NK-92 (cell line): ENCODE measurements around the gene ZNF682.
"Not testable (repeated sequence)": the region's sequence is repeated elsewhere in the genome, so short reads cannot be mapped to it uniquely, and the experiment has no call there.

ENCODE experiments used
- DNase-seq: peaks from one replicate; lab custom pipeline; 2025; ENCODE audit not compliant: unreplicated experiment; lab: John Stamatoyannopoulos, UW

Gene ZNF682

GRCh38 chr19:20005741-20006140 is 33.6 kb downstream of the ZNF682 start:
- no peak for DNase-seq

GRCh38 chr19:19997656-19998268 is 41.5 kb downstream of the ZNF682 start:
- DNase-seq: no peak

GRCh38 chr19:19966862-19967261 is 72.4 kb downstream of the ZNF682 start:
- DNase-seq: no peak

DNA sequence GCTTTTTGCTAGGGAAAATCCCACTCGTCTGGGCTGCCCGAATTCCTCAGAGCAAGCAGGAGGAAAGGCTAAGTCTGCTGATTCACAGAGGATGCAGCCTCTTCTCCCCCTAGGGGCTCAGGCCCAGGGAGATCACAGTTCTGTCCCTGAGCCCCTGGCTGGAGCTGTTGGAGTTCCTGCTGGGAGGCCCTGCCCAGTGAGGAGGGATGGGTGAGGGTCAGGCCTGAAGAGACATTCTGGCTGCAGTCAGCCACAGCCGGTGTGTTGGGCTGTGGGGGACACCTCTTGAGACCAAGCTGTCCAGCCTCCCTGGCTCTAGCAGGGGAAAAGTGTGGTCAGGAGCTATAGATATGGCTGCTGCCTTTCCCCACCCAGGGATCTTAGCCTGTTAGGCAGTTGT is 73.2 kb downstream of the ZNF682 start:
- not testable (repeated sequence) for DNase-seq

- no peak for DNase-seq
Observed at GRCh38 chr19:19964416-19964815, 74.9 kb downstream of the ZNF682 start.

DNA sequence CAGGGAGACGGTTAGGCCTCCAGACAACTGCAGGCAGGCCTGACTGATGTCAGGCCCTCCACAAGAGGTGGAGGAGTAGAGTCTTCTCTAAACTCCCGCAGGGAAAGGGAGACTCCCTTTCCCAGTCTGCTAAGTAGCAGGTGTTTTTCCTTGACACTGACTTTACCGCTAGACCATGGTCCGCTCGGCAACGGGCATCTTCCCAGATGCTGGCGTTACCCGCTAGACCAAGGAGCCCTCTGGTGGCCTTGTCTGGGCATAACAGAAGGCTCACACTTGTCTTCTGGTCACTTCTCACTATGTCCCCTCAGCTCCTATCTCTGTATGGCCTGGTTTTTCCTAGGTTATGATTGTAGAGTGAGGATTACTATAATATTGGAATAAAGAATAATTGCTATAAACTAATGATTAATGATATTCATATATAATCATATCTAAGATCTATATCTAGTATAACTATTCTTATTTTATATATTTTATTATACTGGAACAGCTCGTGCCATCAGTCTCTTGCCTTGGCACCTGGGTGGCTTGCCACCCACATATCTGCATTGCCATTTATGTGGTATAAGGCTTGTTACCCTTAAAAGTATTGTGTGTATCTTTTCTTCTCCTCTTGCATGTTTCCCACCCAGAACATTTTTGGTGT is 80.0 kb downstream of the ZNF682 start:
- DNase-seq: not testable (repeated sequence)

- not testable (repeated sequence) for DNase-seq
Observed at GRCh38 chr19:19957766-19958165, 81.5 kb downstream of the ZNF682 start.

GRCh38 chr19:19956434-19957075 is 82.8 kb downstream of the ZNF682 start:
- DNase-seq: no peak

GRCh38 chr19:19955208-19955607 is 84.1 kb downstream of the ZNF682 start:
- no peak for DNase-seq
